GM18873 (cell line): ENCODE data around the gene HS3ST5.

Experiments used
- ATAC-seq: cut with Tn5 transposase; IDR thresholded peaks from one replicate; pipeline ENCODE4 v1.9.1; 2021; ENCODE audit warnings: mild to moderate bottlenecking, moderate library complexity, moderate number of reproducible peaks; ENCODE audit not compliant: unreplicated experiment, low FRiP score

HS3ST5 gene

GRCh38 chr6:114210467-114210866, 132.4 kb downstream of the HS3ST5 start:
- no peak for ATAC-seq

GRCh38 chr6:114203460-114203859, 139.4 kb downstream of the HS3ST5 start:
- no peak for ATAC-seq

DNA sequence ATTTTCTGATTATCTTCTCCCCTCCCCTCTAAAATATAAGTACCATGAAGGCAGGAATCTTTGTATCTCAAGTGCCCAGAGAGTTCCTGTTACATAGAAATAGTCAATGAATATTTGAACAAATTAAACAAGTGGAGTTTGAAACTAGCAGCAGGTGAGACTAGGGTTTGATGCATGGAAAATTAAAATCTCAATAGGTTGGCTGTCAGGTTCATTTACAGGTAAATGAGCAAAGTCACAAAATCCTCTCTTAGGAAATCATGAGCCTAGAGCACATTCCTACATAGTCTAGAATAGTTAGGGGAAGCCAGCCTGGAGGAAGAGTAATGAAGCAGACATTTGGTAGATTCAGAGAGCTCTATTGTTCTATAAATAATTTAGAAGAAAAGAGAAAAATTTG, 140.4 kb downstream of the HS3ST5 start:
- no peak for ATAC-seq

- ATAC-seq: no peak
Measured at GRCh38 chr6:114200891-114201290, 141.9 kb downstream of the HS3ST5 start.

DNA sequence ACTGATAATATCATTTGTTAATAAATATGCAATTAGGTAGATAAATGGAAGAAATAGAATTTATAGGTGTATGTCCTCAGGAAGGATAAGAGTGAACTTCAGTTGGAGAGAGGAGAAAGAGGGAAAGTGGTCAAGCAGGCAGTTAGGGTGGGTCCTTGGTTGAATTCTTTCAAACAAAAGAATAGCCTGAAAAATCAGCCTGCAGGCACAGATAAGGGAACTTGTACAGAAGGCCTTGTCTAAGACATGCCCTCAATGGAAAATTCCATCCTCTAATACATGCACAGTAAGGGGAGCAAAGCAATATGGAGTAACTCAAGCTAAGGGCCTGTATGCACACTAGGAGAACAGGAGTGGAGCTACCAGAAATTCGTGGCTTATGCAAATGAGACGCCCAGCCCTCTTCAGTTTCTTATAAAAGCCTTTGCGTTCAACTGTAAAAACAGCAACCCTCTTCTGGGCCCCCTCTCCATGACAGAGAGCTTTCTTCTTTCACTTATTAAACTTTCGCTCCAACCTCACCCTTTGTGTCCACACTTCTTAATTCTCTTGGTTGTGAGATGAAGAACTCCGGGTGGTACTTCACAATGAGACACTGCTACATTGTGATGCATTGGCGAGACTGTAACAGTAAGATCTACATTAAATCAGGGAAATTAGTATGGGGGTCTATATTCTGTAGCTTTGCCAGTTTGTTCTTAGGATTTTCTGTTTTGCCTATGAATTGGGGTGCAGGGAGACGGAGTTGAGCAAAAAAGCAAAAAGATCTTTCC, 147.0 kb downstream of the HS3ST5 start:
- ATAC-seq: no peak

- no peak for ATAC-seq
Measured at GRCh38 chr6:114195027-114195365, 147.8 kb downstream of the HS3ST5 start.

DNA sequence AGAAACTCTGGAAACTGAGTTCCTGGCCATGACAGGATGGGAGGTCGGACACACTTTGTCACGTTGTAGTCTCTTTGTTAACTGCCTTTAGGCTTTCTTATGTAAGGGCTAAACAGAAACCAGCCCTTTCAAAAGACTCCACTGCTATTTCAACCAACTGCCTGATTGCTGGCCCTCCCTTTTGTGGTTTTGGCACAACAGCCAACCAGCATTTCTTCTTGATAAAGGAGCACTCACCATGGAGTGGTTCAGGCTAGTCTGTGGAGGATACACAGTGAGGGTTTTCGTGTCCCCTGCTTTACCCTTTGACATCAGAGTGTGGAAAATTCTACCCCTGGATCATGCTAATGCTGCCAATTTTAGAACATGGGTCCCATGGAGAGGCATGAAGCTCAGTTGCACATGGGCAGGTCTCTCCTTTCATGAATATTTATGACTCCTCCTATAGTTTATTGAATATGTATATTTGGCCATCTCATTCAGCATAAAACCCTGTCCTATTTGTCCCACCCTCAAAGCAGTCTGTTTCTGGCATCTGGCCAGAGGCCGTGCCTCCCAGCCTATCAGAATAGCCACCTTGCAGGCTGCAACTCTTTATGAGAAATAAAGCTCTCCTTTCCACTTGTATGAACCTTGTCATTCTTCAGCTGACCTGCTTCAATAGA, 148.3 kb downstream of the HS3ST5 start:
- no peak for ATAC-seq

DNA sequence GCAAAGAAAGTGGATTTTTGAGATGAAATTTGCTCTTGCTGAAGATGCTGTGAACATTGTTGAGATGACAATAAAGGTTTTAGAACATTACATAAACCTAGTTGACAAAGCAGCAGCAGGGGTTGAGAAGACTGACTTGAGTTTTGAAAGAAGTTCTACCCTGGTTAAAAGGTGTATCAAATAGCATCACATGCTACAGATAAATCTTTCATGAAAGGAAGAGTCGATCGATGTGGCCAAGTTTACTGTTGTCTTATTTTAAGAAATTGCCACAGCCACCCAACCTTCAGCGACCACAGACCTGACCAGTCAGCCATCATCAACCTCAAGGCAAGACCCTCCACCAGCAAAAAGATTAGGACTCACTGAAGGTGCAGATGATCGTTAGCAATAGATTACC, 155.3 kb downstream of the HS3ST5 start:
- ATAC-seq: no peak

GRCh38 chr6:114181664-114182063, 161.2 kb downstream of the HS3ST5 start:
- no peak for ATAC-seq

- no peak for ATAC-seq
Measured at GRCh38 chr6:114179411-114179810, 163.4 kb downstream of the HS3ST5 start.

GRCh38 chr6:114176726-114177125, 166.1 kb downstream of the HS3ST5 start:
- ATAC-seq: no peak

- no peak for ATAC-seq
Measured at GRCh38 chr6:114172576-114173260, 170.1 kb downstream of the HS3ST5 start.

GRCh38 chr6:114171473-114171872, 171.3 kb downstream of the HS3ST5 start:
- ATAC-seq: no peak

- no peak for ATAC-seq
Measured at GRCh38 chr6:114170958-114171387, 171.8 kb downstream of the HS3ST5 start.

DNA sequence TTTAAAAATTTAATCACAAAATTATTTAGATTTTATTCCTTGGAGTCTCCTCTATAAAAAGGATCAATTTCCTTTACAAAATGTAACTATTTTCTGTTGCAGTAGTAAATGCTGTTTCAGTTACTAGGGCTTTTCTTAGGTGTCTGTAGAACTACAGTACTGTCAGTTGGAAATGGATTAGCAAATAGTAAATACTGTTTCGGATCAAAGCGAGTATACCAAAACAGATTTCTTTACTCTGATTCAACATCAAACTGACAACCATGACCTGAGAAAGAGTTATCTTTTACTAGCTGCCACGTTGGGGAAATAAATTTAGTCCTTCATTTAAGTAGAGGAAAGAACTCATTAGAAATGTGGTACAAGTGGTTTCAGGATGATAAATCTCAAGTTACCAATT, 172.5 kb downstream of the HS3ST5 start:
- ATAC-seq: no peak

- no peak for ATAC-seq
Measured at GRCh38 chr6:114169763-114170162, 173.1 kb downstream of the HS3ST5 start.

GRCh38 chr6:114167583-114168576, 174.9 kb downstream of the HS3ST5 start:
- ATAC-seq: no peak

DNA sequence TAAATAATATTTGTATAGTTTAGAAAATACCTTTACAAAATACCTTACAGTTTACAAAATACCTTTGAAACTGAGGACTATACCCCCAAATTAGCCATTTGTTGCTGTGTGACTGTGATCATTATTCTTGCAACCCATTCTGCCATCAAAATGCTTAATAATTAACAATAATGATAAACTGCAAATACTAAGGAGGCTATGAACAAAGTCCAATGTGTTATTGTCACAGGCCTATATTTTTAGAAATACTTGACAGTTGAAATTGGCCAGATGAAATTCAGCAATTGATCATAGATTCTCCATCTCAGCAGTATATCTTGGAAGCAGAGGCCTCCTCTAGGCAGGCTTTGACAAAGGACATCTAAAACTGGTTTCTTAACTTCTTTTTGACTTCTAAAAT, 178.6 kb downstream of the HS3ST5 start:
- no peak for ATAC-seq

DNA sequence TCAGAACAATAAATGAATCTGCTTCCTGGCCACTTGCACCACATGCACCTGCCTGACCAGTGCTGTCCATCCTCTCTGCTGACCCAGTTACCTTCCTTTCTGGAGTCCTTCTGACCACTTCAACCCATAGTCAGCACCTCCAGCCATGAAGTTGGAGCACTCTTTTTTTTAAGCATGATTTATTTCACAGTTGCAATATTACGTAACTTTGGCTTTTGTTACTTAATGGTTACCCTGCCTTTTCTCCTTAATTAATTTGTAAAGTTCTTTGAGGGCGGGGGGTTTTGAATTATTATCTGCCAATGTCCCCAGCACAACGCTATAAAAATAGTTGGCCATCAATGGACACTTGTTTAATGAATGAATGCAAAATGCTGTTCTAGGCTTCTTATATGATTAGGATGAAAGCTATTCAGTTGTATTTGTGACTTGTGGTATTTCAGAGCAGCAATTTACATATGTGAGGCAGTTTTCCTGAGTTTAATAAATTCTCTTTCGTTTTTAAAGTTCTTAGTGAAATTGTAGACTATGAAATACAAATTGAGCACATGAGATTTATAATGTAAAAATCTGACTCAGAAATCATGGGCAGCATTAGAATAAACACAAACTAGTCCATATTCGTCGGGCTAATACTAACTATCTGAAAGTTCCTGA, 180.0 kb downstream of the HS3ST5 start:
- ATAC-seq: no peak

DNA sequence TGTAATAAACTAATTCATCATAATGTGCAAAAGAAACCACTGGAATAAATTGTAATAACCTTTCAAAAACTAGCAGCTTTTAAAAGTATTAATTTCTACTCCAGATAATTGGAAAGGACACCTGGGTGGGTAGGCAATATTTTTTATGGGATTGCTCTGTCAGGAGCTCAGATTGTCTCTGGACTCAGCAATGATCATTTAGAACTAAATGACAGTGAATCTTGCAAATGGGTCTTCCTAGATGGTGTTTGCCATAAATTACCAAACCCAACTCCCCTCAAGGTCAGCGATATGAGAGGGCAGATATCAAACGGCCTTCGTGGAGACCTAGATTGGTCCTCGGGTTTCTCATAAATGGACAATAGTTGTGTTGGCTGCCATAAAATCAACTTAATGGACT, 181.9 kb downstream of the HS3ST5 start:
- ATAC-seq: no peak
